ENCODE results near the gene KAT14. TPM values are rescaled to one million over a fixed set of nuclear protein-coding genes. Genes with fewer than 3 reads are reported as not detected.
A peak's percentile ranks its signal among the peaks of the same experiment; 100 is the strongest.
"Not testable (repeated sequence)": the region's sequence is repeated elsewhere in the genome, so short reads cannot be mapped to it uniquely, and the experiment has no call there.

The KAT14 gene
- total RNA-seq, 1 experiment from 2014 or later: 26.3 TPM

DNA sequence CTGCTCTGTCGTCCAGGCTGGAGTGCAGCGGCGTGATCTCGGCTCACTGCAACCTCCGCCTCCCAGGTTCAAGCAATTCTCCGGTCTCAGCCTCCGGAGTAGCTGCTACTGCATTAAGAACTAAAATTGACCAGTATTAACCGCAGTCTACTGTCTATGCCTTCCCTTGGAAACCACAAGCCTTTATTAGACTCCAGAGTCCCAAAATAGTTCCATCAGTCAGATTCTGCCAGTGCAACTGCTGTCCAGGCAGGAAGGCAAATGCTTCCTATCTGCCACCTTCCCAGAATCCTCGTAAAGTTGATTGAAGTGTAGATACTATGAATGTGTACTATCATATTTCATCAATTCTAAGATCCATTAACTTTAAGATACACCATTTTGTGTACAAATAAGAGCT, 16.7 kb downstream of the KAT14 start:
- DNase-seq (ENCODE audit: low spot score): no peak

DNA sequence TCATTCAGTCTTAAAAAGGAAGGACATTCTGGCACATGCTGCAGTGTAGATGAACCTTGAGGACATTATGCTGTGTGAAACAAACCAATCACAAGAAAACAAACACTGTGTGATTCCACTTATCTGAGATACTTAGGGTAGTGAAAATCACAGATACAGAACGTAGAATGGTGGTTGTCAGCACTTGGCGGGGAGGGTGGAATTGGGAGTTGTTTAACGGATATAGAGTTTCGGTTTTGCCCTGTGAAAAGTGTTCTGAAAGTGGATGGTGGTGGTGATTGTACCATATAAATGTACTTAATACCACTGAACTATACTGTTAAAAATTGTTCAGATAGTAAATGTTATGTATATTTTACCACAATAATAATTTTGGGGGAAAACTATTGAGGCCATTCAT, 18.4 kb downstream of the KAT14 start:
- DNase-seq (ENCODE audit: low spot score): no peak

DNA sequence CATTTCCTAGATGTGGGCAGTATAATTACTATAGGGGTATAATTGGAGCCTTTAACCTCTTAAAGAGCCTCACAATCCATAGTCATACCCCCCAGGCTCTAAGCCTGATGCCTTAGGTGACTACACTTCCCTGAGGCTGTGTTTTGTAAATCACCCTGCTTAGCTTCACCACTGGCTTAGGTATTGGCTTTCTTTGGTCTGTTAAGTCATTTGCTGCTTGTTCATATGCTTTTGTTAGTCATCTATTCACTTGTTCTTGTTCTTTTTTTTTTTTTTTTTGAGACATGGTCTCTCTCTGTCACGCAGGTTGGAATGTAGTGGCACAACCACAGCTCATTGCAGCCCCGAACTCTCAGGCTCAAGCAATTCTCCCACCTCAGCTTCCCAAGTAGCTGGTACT, 26.7 kb downstream of the KAT14 start:
- no peak for DNase-seq (ENCODE audit: low spot score)

DNA sequence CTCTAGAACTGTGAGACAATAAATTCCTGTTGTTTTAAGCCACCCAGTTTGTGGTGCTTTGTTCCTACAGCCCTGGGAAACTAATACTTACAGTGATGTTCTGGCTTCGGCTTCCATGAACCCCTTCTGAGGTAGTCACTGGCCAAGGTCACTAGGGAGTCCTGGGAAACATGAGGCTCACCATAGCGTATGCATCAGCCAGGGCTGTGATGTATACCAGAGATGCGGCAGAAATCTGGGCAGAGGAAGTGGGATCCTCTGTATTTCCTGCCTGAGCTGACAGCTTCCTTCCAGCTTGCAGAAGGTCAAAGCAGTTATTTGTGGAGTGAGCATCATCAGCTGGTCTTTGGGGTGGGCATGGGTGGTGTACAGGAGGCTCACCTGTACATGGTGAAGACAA, 27.9 kb downstream of the KAT14 start:
- DNase-seq (ENCODE audit: low spot score): no peak

DNA sequence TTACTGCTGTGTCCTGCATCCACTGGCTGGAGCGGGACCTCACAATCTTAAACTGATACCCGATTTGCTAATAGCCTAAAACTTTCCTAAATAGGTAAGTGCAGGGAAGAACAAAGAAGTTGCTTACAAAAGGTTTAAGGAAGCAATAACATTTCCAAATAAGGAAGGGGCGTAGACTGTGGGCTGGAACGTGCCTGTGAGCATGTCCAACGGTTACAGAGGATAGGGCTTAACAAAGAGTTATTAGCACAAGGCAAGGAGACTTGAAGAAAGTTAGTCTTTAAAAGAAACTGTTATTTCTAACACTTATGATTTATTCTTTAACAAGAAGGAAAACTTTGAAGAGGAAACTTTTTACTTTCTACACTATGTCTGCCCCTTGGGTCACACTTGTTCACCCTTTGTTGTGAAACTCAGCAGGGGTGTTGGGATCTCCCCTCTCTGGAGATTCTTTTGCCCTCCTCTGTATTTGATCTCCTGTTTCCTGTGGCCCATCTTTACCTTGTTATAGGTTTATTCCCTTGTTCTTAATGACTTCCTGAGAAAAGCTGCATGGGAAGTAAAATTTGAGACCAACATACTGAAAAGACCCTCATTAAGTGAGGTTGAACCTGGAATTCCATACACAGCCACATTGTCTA, 28.7 kb downstream of the KAT14 start:
- DNase-seq (ENCODE audit: low spot score): no peak

DNA sequence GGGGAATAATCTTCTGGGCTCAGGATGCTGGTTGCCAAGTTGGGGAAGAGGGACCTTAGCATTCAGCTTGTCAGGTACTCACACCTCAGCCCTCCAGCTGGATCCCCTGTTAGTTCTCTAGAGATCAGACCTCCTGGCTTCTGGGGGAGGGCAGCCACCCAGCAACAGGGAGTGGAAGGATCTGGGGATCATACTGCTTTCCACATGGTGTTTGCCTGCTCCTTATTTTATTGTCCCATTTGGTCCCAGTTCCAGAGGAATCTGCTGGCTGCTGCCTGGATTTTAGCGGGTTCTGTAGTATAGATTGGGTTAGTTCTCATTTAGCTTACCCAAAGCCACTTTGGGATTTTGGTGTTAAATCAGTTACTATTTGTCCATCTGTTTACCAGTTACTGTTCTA, 29.3 kb downstream of the KAT14 start:
- DNase-seq (ENCODE audit: low spot score): no peak

DNA sequence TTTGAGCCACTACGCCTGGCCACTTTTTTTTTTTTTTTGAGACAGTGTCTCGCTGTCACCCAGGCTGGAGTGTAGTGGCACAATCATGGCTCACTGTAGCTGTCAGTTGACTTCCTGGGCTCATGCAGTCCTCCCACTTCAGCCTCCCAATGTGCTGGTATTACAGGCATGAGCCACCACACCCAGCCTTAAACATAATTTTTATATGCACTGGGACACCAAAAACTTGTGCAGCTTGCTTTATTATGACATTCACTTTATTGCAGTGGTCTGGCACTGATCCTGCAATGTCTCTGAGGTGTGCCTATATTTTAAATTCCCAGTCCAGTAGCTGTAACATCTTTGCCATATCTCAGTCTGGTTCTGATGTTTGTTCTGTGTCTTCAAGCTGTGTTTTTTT, 34.7 kb downstream of the KAT14 start:
- no peak for DNase-seq (ENCODE audit: low spot score)

DNA sequence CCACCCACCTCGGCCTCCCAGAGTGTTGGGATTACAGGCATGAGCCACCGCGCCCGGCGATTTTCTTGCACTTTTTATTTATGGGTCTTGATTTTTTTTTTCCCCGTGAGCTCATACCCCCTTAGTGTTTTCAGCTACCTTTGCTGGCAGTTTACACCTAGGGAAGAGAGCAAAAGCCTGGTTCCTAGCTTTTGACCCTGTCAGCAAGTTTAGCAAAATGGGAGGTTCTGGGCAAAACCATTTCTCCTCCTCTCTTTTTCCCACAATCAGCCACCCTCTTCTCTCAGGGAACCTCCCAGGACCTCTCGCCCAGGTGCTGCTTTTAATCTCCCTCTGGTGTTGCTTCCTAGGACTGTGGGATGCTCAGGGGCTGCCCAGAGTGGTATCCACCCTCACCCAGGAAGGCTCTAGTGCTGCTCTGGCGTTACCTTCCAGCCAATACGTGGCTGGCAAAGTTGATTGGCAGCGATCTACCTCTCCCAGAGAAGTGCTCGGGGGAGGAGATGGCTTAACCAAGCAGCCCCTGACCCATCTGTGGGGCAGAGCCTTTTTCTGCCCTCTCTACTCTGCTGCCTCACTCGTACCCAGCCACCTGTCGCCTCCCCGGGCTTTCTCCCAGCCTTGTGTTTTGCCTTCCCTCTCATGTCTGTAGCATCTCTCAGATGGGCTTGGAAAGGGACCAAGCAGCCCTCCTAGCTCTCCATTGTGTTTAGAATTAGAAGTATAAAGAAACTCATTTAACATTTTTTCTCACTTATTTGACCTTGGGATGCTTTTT, 37.4 kb downstream of the KAT14 start:
- no peak for DNase-seq (ENCODE audit: low spot score)

DNA sequence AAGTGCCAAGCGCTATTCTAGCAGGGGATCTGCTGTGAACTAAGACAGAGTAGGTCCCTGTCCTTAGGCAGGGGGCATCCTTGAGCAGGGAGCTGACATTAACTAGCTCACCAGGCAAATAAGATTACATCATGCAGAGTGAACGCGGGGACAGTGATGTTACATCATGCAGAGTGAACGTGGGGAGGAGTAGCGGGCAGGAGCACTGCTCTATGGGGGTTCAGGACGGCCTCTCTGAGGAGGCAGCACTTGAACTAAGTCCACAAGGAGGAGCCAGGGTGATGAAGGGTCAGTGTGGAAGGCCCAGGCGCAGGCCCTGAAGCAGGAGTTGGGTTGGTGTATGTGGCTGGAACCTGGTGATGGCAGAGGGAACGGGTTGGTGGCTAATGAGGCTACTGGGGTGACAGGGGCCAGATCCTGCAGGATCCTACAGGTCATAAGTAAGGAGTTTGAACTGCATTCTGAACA, 38.7 kb downstream of the KAT14 start:
- DNase-seq (ENCODE audit: low spot score): no peak

DNA sequence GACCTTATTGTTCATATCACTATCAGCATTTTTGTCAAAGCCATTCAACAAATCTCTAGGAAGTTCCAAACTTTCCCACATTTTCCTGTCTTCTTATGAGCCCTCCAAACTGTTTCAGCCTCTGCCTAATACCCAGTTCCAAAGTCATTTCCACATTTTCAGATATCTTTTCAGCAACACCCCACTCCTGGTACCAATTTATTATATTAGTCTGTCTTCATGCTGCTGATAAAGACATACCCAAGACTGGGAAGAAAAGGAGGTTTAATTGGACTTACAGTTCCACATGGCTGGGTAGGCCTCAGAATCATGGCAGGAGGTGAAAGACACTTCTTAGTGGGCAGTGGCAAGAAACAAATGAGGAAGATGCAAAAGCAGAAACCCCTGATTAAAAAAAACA, 42.7 kb downstream of the KAT14 start:
- not testable (repeated sequence) for DNase-seq (ENCODE audit: low spot score)

DNA sequence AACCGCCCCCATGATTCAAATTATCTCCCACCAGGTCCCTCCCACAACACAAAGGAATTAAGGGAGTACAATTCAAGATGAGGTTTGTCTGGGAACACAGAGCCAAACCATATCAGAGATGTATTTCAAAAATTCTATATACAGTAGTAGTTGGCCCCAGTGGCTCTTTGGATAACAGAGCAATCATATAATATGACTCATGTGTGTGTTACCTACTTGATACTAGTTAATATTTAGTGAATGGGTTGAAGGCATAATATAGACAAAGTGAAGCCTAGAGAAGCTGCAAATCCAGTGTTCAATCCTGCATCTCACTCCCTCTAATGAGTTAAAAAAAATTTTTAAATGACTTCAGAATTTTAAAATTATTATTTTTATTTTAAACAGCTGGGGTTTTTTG, 43.2 kb downstream of the KAT14 start:
- no peak for DNase-seq (ENCODE audit: low spot score)

DNA sequence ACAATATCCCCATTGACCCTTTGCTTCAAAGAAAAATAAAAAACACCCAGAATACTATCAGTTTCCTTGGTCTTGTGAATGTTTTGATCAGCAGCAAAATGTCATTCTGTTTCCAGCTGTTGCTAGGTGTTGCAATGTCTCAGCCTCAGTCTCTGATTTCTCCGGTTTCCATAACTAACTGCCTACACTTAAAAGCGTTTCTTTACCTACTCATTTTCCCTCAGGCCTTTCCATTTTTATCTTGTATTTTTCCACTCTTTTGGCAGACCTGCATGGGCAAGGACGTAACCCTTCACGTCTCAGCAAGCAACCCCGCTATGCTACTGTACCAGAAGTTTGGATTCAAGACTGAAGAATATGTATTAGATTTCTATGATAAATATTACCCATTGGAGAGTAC, 49.4 kb downstream of the KAT14 start:
- DNase-seq (ENCODE audit: low spot score): no peak

DNA sequence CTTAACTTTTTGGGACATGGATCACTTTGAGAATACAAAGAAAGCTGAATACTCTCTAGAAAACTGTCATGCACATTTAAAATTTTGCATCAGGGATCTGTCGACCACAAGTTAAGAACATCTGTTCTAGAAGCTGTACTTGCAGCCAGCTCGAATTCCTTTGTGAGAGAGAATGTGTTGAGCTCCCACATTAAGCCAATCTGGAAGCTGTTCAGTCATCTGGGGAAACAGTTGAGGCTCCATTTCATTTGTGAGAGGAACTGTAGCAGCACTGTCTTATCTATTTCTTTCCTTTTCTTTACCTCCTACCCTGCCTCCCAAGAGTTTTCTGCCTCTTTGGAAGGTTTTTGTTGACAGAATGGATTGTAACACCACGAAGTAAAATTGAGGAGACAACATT, 50.8 kb downstream of the KAT14 start:
- DNase-seq (ENCODE audit: low spot score): no peak

DNA sequence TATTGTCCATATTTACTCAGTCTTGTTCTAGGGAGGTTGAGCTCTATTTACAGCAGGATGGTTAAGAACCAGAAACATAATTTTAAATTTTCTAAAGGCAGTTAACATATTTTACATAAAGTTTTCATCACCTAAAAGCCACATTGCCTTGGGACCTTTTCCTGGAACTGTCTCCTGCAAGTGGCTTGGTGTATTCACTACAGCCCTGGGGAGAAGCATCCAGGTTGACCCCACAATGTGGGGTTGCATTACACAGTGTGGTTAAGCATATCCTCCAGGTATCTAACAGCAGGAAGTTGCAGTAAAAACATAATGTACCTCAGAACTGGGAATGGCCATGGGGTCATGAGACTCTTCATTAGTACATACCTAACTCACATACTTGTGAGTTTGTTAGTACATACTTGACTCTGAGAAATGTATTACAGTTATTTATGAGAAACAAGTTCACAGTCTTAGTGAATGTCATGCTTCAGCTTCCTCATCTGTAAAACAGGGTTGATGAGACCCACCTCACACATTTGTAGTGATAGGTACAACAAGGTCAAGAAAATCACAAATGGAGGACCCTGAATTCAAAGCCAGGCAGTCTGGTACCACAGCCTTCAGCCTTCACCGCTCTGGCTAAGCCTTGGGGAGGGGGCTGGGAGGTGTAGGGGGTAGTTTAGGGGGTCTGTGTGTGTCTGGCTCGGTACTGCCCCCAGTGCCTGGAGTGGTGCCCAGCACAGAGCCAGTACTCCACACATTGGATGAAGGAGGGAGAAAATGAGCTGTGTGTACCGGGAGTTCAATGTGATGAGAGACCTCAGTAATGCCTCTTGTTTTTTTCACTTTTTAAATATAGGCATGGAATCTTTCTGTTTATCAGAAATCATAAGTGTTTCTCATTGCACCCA, 52.9 kb downstream of the KAT14 start:
- DNase-seq (ENCODE audit: low spot score): no peak

DNA sequence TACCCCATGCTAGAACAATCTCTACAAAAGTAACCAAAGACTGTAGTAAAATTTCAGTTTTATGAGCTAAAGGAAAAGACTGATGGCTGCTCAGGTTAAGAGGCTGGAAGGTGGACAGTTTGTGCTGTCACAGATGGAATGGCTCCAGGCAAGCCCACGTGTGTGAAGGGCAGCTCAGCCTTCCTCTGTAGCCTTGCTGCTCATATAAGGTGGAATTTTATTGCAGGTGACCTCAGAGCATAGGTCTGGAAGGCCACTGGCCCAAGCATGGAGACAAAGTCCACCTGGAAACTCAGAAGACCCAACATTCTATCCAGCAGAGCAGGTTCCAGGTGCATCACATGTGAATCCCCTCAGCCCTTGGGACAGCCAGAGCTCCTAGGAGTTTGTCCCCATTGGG, 53.6 kb downstream of the KAT14 start:
- no peak for DNase-seq (ENCODE audit: low spot score)

DNA sequence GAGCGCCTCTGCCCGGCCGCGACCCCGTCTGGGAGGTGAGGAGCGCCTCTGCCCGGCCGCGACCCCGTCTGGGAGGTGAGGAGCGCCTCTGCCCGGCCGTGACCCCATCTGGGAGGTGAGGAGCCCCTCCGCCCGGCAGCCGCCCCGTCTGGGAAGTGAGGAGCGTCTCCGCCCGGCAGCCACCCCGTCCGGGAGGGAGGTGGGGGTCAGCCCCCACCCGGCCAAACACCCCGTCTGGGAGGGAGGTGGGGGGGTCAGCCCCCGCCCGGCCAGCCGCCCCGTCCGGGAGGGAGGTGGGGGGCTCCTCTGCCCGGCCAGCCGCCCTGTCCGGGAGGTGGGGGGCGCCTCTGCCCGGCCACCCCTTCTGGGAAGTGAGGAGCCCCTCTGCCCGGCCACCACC, 56.8 kb downstream of the KAT14 start:
- DNase-seq (ENCODE audit: low spot score): not testable (repeated sequence)

DNA sequence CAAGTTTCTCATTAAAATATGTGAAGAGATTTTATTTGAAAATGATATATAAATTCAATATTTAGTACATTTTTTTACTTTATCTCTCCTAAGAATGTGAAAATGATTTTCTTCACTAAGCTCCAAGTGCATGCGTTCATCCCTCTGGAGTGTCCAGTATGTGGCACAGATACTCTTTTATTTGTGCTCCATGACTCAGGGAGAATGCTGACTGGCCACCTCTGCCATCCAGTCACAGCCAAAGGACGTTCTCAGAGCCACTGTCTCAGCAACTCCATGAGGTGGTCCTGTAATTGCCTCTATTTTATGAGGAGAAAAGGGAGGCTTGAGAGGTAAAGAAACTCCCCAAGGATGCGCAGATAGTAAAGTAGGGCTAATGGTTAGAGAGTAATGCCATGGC, 58.3 kb downstream of the KAT14 start:
- no peak for DNase-seq (ENCODE audit: low spot score)

DNA sequence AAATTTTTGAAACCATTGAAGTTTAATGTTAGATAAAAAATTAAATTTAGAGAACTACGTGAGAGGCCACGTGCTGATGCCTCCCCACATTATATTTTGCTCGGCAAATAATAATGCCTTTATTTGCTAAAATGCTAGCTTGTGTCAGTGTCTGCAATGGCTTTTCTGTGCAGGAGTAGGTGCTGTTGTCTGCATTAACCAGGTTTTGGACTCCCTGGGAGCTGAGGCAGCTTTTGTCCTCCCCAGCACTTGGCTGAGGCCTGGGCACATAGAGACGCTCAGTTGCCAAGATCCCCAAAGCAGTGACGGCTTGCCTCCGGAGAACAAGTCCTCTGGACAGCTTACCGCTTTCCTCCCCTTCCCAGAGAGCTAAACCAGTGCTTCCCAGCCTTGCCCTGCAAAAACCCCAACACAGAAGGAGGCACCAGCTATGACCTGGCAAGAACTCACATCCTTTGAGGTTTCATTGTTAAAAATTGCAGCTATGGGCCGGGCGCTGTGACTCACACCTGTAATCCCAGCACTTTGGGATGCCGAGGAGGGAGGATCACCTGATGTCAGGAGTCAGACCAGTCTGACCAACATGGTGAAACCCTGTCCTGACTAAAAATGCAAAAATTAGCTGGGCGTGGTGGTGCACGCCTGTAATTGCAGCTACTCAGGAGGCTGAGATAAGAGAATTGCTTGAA, 59.9 kb downstream of the KAT14 start:
- DNase-seq (ENCODE audit: low spot score): peak; percentile 65

DNA sequence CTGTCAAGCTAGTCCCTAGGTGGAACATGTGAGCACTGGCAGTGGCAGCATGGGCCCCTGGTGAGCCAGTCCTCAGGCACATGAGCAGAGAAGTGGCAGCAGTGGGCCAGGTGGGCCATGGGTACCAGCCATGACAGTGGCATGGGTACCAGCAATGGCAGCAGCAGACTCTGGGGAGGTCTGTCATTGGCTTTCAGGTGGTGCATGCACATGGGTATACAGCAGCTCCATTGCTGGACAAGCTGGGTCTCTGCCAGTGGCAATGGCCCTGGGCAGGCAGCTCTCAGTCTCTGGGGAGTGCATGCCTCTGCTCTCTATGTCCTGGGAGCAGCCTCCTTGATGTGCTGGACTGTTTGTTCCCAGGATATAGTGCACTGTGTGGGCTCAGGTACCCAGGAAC, 65.3 kb downstream of the KAT14 start:
- DNase-seq (ENCODE audit: low spot score): no peak

DNA sequence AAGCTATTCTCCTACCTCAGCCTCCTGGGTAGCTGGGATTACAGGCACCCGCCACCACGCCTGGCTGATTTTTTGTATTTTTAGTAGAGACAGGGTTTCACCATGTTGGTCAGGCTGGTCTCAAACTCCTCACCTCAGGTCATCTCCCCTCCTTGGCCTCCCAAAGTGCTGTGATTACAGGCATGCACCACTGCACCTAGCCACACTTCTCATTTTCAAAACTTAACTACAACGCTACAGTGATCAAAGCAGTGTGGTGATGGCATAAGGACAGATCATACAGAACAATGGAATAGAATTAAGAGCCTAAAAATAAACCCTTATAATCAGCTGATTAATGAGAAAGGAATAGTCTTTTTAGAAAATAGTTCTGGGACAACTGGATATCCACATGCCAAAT, 66.0 kb downstream of the KAT14 start:
- DNase-seq (ENCODE audit: low spot score): not testable (repeated sequence)

DNA sequence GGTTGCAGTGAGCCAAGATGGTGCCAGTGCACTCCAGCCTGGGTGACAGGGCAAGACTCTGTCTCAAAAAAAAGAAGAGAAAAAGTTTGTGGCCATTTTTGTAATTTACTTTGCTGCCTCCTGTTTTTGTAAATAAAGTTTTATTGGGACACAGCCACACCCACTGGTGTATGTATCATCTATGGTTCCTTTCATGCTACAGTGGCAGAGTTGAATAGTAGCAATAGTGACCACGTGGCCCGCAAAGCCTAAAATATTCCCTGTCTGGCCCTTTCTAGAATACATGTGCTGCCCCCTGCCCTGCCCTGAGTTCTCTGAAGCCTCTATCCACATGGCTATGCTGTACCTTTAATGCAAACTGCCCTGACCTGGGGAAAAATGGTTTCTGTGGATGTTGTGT, 75.3 kb downstream of the KAT14 start:
- DNase-seq (ENCODE audit: low spot score): no peak

DNA sequence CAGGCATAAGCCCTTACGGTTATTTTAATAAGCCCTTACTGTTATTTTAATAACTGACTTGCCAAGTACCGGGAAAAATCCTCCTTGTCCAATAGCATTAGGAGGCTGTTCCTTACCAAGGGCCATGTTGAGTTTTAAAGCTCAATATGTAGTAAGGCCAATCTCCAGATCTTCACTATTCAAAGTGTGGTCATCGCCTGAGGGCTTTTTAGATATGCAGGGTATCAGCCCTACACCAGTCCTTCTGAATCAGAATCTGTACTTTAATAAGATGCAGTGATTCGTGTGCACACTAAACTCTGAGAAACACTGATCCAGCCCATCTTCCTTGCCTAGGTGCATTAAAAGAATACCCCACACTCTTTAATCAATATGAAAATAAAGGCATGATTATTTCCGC, 77.9 kb downstream of the KAT14 start:
- DNase-seq (ENCODE audit: low spot score): no peak
